A549 (cell line): Measurements from ENCODE around the gene SNAPC5.

Source experiments
- E2F6 ChIP-seq: IDR thresholded peaks from 2 replicates; pipeline ENCODE4 v1.6.1; 2012; ENCODE audit warnings: low read depth, borderline replicate concordance
- EP300 ChIP-seq, 2 experiments: fragments of >200 bp; sonication (Bioruptor Twin); formaldehyde crosslinking; IDR thresholded peaks; 2 replicates in 1 of 2; 3 replicates in 1 of 2; pipeline ENCODE4 v1.6.1; 2016 to 2017
- MAFK ChIP-seq: fragments of 450-650 bp; IDR thresholded peaks from 2 replicates; pipeline ENCODE4 v1.6.1; 2014; ENCODE audit not compliant: partially characterized antibody
- MAX ChIP-seq: IDR thresholded peaks from 2 replicates; pipeline ENCODE4 v1.6.1; 2012
- POLR2A ChIP-seq: IDR thresholded peaks from 2 replicates; pipeline ENCODE4 v1.6.1; 2012; ENCODE audit warnings: mild to moderate bottlenecking, low read length
- POLR2AphosphoS2 ChIP-seq: conservative IDR thresholded peaks from 2 replicates; pipeline ENCODE4 v1.6.1; 2012; ENCODE audit warnings: low read length, improper control_type of control experiment, inconsistent platforms
- RARB ChIP-seq: fragments of 250-450 bp; sonication (Bioruptor Pico); IDR thresholded peaks from 2 replicates; pipeline ENCODE4 v1.8.0; 2021; ENCODE audit warnings: mild to moderate bottlenecking, moderate library complexity
- SMC3 ChIP-seq: fragments of >200 bp; sonication (Bioruptor Twin); formaldehyde crosslinking; IDR thresholded peaks from 3 replicates; pipeline ENCODE4 v1.6.1; 2018; ENCODE audit warnings: inconsistent platforms
- TF ChIP-seq, protein P1 (sequence below): fragments of >200 bp; sonication (Bioruptor Twin); formaldehyde crosslinking; IDR thresholded peaks from 3 replicates; pipeline ENCODE4 v1.5.1; 2016
- TF ChIP-seq, protein P2 (sequence below): fragments of 200-600 bp; sonication (generic); IDR thresholded peaks from 2 replicates; pipeline ENCODE4 v1.6.1; 2016; ENCODE audit warnings: antibody characterized with exemption, mild to moderate bottlenecking, moderate library complexity

- no peak for TF ChIP-seq POLR2A
- TF ChIP-seq, protein P1, sequence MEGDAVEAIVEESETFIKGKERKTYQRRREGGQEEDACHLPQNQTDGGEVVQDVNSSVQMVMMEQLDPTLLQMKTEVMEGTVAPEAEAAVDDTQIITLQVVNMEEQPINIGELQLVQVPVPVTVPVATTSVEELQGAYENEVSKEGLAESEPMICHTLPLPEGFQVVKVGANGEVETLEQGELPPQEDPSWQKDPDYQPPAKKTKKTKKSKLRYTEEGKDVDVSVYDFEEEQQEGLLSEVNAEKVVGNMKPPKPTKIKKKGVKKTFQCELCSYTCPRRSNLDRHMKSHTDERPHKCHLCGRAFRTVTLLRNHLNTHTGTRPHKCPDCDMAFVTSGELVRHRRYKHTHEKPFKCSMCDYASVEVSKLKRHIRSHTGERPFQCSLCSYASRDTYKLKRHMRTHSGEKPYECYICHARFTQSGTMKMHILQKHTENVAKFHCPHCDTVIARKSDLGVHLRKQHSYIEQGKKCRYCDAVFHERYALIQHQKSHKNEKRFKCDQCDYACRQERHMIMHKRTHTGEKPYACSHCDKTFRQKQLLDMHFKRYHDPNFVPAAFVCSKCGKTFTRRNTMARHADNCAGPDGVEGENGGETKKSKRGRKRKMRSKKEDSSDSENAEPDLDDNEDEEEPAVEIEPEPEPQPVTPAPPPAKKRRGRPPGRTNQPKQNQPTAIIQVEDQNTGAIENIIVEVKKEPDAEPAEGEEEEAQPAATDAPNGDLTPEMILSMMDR: no peak
- TF ChIP-seq POLR2AphosphoS2: no peak
- no peak for TF ChIP-seq MAX
- TF ChIP-seq RARB (CRISPR knock-in tag): no peak
- no peak for TF ChIP-seq MAFK
- no peak for TF ChIP-seq E2F6
- TF ChIP-seq, protein P2, sequence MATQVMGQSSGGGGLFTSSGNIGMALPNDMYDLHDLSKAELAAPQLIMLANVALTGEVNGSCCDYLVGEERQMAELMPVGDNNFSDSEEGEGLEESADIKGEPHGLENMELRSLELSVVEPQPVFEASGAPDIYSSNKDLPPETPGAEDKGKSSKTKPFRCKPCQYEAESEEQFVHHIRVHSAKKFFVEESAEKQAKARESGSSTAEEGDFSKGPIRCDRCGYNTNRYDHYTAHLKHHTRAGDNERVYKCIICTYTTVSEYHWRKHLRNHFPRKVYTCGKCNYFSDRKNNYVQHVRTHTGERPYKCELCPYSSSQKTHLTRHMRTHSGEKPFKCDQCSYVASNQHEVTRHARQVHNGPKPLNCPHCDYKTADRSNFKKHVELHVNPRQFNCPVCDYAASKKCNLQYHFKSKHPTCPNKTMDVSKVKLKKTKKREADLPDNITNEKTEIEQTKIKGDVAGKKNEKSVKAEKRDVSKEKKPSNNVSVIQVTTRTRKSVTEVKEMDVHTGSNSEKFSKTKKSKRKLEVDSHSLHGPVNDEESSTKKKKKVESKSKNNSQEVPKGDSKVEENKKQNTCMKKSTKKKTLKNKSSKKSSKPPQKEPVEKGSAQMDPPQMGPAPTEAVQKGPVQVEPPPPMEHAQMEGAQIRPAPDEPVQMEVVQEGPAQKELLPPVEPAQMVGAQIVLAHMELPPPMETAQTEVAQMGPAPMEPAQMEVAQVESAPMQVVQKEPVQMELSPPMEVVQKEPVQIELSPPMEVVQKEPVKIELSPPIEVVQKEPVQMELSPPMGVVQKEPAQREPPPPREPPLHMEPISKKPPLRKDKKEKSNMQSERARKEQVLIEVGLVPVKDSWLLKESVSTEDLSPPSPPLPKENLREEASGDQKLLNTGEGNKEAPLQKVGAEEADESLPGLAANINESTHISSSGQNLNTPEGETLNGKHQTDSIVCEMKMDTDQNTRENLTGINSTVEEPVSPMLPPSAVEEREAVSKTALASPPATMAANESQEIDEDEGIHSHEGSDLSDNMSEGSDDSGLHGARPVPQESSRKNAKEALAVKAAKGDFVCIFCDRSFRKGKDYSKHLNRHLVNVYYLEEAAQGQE: no peak
- no peak for TF ChIP-seq SMC3
- TF ChIP-seq EP300 (IDR thresholded peaks at IDR 0.05): no peak
Measured at GRCh38 chr15:66505818-66506217, 8.3 kb upstream of the SNAPC5 start.
